Nephron progenitor cell (in vitro differentiated cells): Measurements from ENCODE around the gene C6orf89.

Experiments
- DNase-seq: peaks from one replicate; pipeline ENCODE4 v3.0.0; 2021
- H3K27ac Mint-ChIP-seq: 2 replicates; pipeline ENCODE4 v1.8.0; 2021; ENCODE audit warnings: mild to moderate bottlenecking, moderate library complexity, mixed read lengths
- H3K27me3 Mint-ChIP-seq: 2 replicates; pipeline ENCODE4 v1.8.0; 2021; ENCODE audit warnings: mild to moderate bottlenecking, low read depth, mixed read lengths; ENCODE audit not compliant: poor library complexity
- H3K36me3 Mint-ChIP-seq: 2 replicates; pipeline ENCODE4 v1.8.0; 2021; ENCODE audit warnings: low read depth, mixed read lengths
- H3K4me1 Mint-ChIP-seq: 2 replicates; pipeline ENCODE4 v1.8.0; 2021; ENCODE audit warnings: mixed read lengths
- H3K4me3 Mint-ChIP-seq: 2 replicates; pipeline ENCODE4 v1.8.0; 2021; ENCODE audit warnings: mild to moderate bottlenecking, moderate library complexity, mixed read lengths
- H3K9me3 Mint-ChIP-seq: 2 replicates; pipeline ENCODE4 v1.8.0; 2021; ENCODE audit warnings: mild to moderate bottlenecking, moderate library complexity, mixed read lengths
- TF ChIP-seq, protein P1 (sequence below): fragments of 200-600 bp; sonication (generic); IDR thresholded peaks from 2 replicates; pipeline ENCODE4 v1.5.0; 2021; ENCODE audit warnings: antibody characterized with exemption

The C6orf89 gene

DNA sequence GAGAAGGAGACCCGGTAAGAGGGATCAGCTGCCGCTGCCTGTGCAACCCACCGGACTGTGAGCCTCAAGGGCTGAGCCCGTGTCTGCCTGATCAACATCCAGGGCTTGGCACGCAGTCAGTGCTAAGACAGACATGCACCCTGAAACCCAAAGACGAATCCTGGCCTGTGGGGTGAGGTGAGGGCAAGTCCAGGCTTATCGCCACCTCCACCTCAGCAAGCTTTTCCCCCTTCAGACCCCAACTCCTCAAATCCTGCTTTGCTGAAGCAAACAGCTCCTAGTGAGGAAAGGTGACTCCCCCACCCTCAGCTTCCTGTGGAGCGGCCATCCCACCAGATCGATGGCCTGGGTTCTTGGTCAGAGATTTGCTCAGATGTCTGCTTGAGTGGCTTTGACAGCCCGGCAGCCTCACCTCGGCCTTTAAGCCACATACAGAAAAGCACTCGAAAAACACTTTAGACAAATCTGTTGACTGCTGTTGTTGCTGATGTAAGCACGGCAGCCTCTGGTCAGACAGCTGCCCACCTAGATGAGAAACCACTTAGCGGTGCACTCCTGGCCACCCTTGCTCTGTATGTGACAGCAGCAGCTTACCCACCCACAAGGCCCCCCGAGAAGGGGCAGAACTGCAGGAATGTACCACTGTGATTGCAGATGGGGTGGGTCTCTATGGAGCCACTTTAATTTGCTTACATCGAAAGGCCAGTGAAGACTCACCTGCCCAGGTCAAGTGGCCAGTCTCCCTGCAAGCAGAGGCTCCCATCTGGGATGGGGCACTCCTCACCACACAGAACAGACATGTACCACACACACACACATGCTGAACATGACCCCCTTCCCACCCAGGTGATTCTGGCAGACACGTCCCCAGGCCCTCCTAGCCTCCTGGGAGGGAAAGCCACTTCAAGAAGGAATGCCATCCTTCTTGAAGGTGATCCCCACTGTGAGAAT is 85.4 kb downstream of the C6orf89 start:
- peaks cover 25% of the 10 kb centered on the region for H3K4me1 Mint-ChIP-seq
- DNase-seq = no peak
- TF ChIP-seq, protein P1, sequence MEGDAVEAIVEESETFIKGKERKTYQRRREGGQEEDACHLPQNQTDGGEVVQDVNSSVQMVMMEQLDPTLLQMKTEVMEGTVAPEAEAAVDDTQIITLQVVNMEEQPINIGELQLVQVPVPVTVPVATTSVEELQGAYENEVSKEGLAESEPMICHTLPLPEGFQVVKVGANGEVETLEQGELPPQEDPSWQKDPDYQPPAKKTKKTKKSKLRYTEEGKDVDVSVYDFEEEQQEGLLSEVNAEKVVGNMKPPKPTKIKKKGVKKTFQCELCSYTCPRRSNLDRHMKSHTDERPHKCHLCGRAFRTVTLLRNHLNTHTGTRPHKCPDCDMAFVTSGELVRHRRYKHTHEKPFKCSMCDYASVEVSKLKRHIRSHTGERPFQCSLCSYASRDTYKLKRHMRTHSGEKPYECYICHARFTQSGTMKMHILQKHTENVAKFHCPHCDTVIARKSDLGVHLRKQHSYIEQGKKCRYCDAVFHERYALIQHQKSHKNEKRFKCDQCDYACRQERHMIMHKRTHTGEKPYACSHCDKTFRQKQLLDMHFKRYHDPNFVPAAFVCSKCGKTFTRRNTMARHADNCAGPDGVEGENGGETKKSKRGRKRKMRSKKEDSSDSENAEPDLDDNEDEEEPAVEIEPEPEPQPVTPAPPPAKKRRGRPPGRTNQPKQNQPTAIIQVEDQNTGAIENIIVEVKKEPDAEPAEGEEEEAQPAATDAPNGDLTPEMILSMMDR = no peak
- H3K36me3 Mint-ChIP-seq = peaks cover 58% of the 10 kb centered on the region
- H3K4me3 Mint-ChIP-seq = no peak overlapping the region
- peak overlapping the region; percentile 96 for H3K27ac Mint-ChIP-seq
- H3K27me3 Mint-ChIP-seq = peaks cover 3% of the 10 kb centered on the region
- H3K9me3 Mint-ChIP-seq = no peaks in the 10 kb centered on the region

DNA sequence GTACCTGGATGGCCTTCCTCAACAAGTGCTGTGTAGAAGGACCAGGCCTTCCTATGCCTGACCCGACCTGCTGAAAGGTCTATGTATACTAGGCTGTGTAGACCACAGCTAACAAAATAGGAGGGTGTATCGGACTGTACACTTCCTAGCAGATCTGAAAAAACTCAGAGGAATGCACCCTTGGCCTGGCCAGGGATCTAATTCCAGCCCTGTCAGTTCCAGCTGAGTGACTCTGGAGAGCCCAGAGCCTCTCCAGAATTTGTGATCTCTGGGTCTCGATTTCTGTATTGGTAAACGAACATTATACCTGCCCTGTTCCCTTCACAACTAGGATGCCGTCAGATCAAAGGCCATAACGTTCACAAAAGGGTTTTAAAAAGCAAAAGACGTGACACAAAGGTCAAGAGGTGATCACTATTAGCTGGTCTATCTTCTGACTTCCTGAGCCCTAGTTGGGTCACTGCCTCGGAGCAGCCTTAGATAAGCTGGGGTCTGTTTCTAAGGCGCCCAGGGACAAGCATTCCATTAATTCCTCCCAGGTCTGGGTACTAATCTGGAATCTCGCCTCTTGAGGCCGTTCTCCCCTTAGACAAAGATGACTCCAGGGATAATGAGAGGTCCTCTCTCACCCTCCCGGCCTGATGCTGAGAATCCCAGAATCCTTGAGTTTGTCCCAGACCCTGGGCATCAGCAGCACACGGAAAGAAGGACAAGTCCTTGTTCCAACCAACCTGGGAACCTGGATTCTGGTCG is 86.3 kb downstream of the C6orf89 start:
- Mint-ChIP-seq H3K4me1 (peaks cover 25% of the 10 kb centered on the region), H3K27ac (peak overlapping the region; percentile 96), H3K36me3 (peaks cover 54% of the 10 kb centered on the region), H3K9me3 (no peaks in the 10 kb centered on the region), H3K27me3 (peaks cover 3% of the 10 kb centered on the region), H3K4me3 (peak overlapping the region; percentile 26)
- TF ChIP-seq, protein P1 = no peak
- DNase-seq = no peak

- Mint-ChIP-seq H3K9me3 (no peaks in the 10 kb centered on the region), H3K36me3 (peaks cover 59% of the 10 kb centered on the region), H3K27ac (no peak overlapping the region), H3K27me3 (peaks cover 3% of the 10 kb centered on the region), H3K4me1 (peaks cover 25% of the 10 kb centered on the region), H3K4me3 (no peak overlapping the region)
- no peak for DNase-seq
- TF ChIP-seq, protein P1 = no peak
Measured at GRCh38 chr6:36973190-36973589, 87.4 kb downstream of the C6orf89 start.

DNA sequence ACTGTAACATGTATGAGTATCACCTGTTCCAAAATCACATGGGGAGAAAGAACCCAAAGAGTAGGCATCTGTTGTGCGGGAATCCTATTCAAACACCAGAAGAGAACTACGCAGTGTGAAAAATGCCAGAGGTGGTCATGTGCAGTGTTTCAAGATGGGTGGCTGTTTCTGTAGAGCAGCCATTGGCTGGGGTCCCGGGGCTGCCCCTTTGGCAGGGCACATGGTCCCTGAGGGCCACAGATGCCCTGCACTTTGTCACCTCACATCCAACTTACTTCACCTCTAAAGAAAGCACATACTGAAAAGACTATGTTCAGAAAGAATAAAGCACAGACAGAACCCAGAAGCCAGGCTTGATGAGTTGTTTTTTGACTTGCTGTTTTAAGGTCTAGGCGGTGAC is 87.9 kb downstream of the C6orf89 start:
- DNase-seq = no peak
- TF ChIP-seq, protein P1 = no peak
- H3K9me3 Mint-ChIP-seq = no peaks in the 10 kb centered on the region
- H3K4me3 Mint-ChIP-seq = no peak overlapping the region
- peaks cover 2% of the 10 kb centered on the region for H3K27me3 Mint-ChIP-seq
- H3K27ac Mint-ChIP-seq = no peak overlapping the region
- peaks cover 55% of the 10 kb centered on the region for H3K36me3 Mint-ChIP-seq
- peaks cover 25% of the 10 kb centered on the region for H3K4me1 Mint-ChIP-seq

DNA sequence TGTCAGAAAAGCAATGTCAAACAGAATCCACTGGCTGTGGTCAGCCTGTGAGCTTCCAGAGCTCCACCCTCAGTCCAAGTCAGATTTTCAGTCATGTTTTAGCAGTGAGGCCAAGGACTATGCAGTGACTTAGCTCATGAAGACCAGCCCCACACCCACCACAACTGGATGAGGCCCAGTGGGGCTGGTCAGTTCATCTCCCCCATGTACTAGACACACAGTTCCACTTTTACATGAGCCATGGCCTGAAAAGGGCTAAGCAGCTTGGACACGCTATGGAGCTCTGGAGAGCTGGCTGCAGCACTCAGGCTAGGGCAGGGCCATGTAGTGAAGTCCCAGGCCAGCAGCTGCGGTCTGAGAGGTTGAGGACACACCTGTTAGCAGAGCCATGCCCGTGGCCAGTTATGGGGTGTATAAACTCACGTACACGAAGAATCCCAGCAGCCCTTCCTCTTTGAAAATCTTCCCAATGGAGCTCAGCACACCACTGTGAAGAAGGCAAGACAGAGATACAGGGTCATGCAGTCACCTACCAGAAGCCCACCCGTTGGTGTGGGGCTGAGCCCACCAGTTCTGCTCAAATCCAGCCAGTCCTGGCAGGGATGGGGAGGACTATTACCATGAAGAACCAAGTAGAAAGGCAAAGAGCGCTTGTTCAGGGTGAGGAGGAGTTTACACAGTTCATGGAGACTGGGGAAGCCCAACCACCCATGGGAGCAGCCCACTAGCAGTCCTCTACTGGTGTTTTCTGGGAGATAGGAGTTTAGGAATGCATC is 89.7 kb downstream of the C6orf89 start:
- Mint-ChIP-seq H3K36me3 (peaks cover 45% of the 10 kb centered on the region), H3K27ac (peak overlapping the region; percentile 48), H3K9me3 (no peaks in the 10 kb centered on the region), H3K27me3 (no peaks in the 10 kb centered on the region), H3K4me3 (no peak overlapping the region), H3K4me1 (peaks cover 39% of the 10 kb centered on the region)
- DNase-seq = no peak
- TF ChIP-seq, protein P1 = no peak
